ENCODE data around the gene TMEM30B. TPM values are rescaled to one million over a fixed set of nuclear protein-coding genes. Genes with fewer than 3 reads are reported as not detected.
A peak's percentile ranks its signal among the peaks of the same experiment; 100 is the strongest.

Gene TMEM30B
- total and polyA plus RNA-seq, 2 experiments from 2014 or later = 0.32 to 0.45 TPM

DNA sequence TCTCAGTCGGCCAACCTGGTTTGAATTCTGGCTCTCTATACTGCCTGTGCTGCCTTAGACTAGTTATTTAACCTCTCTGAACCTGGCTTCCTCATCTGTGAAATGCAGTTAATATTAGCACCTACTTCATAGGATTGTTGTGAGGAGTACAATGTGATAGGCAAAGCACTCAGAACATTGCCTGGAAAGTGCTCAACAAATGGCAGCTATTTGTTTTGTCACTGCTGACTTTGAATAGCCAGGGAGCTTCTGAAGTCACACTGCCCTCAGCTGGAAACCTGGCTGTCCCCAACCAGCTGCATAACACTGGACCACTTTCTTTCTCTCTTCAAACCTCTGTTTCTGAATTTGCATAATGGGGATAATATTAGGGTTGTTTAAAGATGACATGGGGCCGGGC is 9.6 kb downstream of the TMEM30B start:
- Histone ChIP-seq H3K27me3 (peaks cover 19% of the 10 kb centered on the region), H3K36me3 (no peaks in the 10 kb centered on the region)
- DNase-seq (ENCODE audit: low read depth in 1 of 2, low spot score in 1 of 2) = no peak

DNA sequence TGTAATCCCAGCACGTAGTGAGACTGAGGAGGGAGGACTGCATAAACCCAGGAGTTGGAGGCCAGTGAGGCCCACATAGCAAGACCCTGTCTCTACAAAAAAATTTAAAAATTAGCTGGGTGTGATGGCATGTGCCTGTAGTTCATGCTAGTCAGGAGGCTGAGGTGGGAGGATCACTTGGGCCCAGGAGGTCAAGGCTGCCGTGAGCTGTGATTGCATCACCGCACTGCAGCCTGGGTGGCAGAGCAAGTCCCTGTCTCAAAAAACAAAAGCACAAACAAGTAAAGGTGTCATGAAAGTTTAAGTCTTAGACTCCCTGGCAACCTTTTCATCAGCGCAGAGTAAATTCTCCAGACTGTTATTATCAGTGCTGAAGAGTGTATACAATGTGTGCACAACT is 10.4 kb downstream of the TMEM30B start:
- DNase-seq (ENCODE audit: low read depth in 1 of 2, low spot score in 1 of 2) = no peak
- H3K27ac ChIP-seq = no peak overlapping the region
- no peaks in the 10 kb centered on the region for H3K9me3 ChIP-seq (ENCODE audit: low read depth)
- H3K36me3 ChIP-seq = no peaks in the 10 kb centered on the region
- H3K27me3 ChIP-seq = peaks cover 21% of the 10 kb centered on the region
- TF ChIP-seq, protein P1, sequence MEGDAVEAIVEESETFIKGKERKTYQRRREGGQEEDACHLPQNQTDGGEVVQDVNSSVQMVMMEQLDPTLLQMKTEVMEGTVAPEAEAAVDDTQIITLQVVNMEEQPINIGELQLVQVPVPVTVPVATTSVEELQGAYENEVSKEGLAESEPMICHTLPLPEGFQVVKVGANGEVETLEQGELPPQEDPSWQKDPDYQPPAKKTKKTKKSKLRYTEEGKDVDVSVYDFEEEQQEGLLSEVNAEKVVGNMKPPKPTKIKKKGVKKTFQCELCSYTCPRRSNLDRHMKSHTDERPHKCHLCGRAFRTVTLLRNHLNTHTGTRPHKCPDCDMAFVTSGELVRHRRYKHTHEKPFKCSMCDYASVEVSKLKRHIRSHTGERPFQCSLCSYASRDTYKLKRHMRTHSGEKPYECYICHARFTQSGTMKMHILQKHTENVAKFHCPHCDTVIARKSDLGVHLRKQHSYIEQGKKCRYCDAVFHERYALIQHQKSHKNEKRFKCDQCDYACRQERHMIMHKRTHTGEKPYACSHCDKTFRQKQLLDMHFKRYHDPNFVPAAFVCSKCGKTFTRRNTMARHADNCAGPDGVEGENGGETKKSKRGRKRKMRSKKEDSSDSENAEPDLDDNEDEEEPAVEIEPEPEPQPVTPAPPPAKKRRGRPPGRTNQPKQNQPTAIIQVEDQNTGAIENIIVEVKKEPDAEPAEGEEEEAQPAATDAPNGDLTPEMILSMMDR (IDR thresholded peaks at IDR 0.05; ENCODE audit: low read depth, low read length) = no peak
- H3K4me1 ChIP-seq (ENCODE audit: low read depth) = no peaks in the 10 kb centered on the region
- no peak overlapping the region for H3K4me3 ChIP-seq

More for the DNA sequence above, 9.6 kb downstream of the TMEM30B start:
- Histone ChIP-seq H3K27ac (no peak overlapping the region), H3K9me3 (ENCODE audit: low read depth) (no peaks in the 10 kb centered on the region), H3K4me3 (no peak overlapping the region), H3K4me1 (ENCODE audit: low read depth) (no peaks in the 10 kb centered on the region)
- TF ChIP-seq, protein P1 (IDR thresholded peaks at IDR 0.05; ENCODE audit: low read depth, low read length) = no peak

DNA sequence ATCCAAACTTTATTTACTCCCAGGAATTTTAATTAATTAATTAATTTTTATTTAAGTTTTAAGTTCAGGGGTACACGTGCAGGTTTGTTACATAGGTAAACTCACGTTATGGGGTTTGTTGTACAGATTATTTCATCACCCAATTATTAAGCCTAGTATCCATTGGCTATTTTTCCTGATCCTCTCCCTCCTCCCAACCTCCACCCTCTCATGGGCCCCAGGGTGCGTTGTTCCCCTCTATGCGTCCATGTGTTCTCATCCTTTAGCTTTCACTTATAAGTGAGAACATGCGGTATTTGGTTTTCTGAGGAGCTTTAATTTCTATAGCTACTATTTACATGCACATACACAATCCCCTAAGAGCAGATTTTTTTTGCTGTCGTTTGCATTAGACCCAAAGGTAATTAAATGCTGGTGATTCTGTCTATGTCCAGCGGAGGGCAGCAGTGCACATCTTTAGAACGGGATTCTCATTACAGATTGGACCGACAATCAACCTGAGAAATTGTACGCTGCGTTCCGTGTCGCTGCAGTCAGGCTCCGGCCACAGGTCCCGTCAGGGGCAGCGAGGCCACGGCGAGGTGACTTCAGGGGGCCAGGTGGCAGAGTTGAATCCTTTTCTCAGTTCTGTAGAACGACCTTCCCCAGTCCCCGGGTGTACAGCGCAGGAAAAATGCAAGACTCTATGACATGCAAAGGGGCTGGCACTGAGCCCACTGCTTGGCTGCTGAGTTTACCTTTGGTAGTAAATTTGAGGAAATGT is 11.6 kb downstream of the TMEM30B start:
- no peaks in the 10 kb centered on the region for H3K4me1 ChIP-seq (ENCODE audit: low read depth)
- H3K4me3 ChIP-seq = peak overlapping the region; percentile 16
- peaks cover 17% of the 10 kb centered on the region for H3K27me3 ChIP-seq
- no peak overlapping the region for H3K27ac ChIP-seq
- DNase-seq (ENCODE audit: low read depth in 1 of 2, low spot score in 1 of 2) = peak; percentile 76 to 88
- no peaks in the 10 kb centered on the region for H3K36me3 ChIP-seq
- H3K9me3 ChIP-seq (ENCODE audit: low read depth) = no peaks in the 10 kb centered on the region
- TF ChIP-seq, protein P1 (IDR thresholded peaks at IDR 0.05; ENCODE audit: low read depth, low read length) = peak; percentile 72

DNA sequence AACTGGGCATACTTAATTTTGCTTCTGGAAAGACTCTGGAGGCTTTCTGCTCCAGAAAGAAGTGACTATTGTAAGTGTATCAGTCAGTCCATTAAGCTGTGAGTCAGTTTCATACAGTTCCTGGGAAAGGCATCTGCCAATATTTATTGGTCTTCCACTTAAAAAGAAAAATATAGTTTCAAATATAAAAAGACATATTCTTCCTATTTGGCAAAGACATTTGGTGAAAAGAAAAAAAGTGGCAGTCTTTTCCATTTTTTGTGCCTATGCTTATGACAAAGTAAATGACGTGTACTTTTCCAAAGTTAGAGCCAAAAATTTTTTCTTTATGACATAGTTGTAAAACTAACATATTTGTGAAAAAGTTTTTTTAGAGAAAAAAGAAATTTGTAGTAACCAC is 12.3 kb downstream of the TMEM30B start:
- H3K27ac ChIP-seq = no peak overlapping the region
- TF ChIP-seq, protein P1 (IDR thresholded peaks at IDR 0.05; ENCODE audit: low read depth, low read length) = no peak
- DNase-seq (ENCODE audit: low read depth in 1 of 2, low spot score in 1 of 2) = no peak
- no peaks in the 10 kb centered on the region for H3K36me3 ChIP-seq
- no peaks in the 10 kb centered on the region for H3K4me1 ChIP-seq (ENCODE audit: low read depth)
- no peaks in the 10 kb centered on the region for H3K9me3 ChIP-seq (ENCODE audit: low read depth)
- H3K27me3 ChIP-seq = peaks cover 12% of the 10 kb centered on the region
- no peak overlapping the region for H3K4me3 ChIP-seq

DNA sequence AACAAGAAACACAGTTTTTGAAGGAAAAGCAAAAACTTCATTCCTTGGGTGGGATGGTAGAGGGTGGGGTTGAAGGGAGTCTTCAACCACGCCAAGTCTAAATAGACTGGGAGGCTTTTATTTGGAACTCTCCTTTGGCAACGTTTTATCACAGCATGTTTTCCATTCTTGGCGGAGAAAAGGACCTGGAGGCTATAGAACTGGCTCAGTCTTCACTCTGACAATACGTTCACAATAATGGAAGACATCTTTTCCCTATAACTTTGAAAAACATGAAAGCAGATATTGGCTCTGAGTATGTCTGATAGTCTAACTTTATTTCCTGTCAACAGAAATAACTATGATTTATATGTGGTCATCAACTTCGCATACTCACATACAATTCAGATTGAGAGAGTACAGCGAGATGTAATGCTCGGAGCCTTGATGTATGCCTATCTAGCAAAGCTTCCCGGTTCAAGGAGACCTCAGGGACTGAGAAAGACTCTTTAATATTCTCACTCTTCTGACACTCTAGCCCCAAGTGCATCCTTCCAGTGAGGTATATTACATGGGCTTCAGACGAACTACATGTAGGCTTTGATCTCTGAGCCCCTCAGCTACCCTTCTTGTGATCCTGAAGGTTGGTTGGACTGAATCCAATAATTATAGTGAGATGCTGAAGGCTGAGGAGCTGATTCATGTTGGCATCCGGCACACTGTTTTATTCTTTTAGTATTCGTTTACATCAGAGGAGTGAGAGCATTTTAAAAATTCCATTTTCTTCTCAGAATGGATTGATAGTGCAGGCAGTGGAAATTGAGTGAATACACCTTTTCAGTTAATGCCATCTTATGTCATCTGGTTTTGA is 14.0 kb downstream of the TMEM30B start:
- peaks cover 10% of the 10 kb centered on the region for H3K27me3 ChIP-seq
- H3K4me1 ChIP-seq (ENCODE audit: low read depth) = no peaks in the 10 kb centered on the region
- H3K27ac ChIP-seq = no peak overlapping the region
- H3K4me3 ChIP-seq = no peak overlapping the region
- H3K9me3 ChIP-seq (ENCODE audit: low read depth) = no peaks in the 10 kb centered on the region
- DNase-seq (ENCODE audit: low read depth in 1 of 2, low spot score in 1 of 2) = no peak
- TF ChIP-seq, protein P1 (IDR thresholded peaks at IDR 0.05; ENCODE audit: low read depth, low read length) = no peak
- H3K36me3 ChIP-seq = no peaks in the 10 kb centered on the region

Measured in cardiac muscle cell (in vitro differentiated cells and primary cell).